K562 (cell line): Measurements from ENCODE around the gene CEP70. TPM values are rescaled to one million over a fixed set of nuclear protein-coding genes. Genes with fewer than 3 reads are reported as not detected.

ENCODE experiments used
- ATAC-seq: fragments of 200-7000 bp; cut with Tn5 transposase; 3 replicates; pipeline ENCODE4 v1.9.1; 2020; ENCODE audit warnings: moderate library complexity
- BruUV-seq: library from RNA; stranded (reverse); fragments of 400-500 nt; replicated peaks from 2 replicates; lab custom pipeline; 2021; lab: Mats Ljungman, UMichigan
- CTCF ChIA-PET: fragments of 300-600 bp; formaldehyde crosslinking; extraction: SDS; loops from one replicate; lab custom pipeline; 2021; ENCODE audit warnings: low intra/inter-chr PET ratio; lab: Yijun Ruan, JAX
- POLR2A ChIA-PET: fragments of 300-600, 350-650 bp; sonication (Branson Sonifier 250); formaldehyde crosslinking; extraction: SDS; loops from one replicate; lab custom pipeline; 2021; ENCODE audit warnings: antibody characterized with exemption, inconsistent platforms; lab: Yijun Ruan, JAX
- DNase-seq, 4 experiments: peaks; one replicate each; pipeline versions ENCODE4 v3.0.0 to v3.0.0-alpha.2; 2011 to 2018; ENCODE audit warnings: low spot score in 3 of 4, mixed read lengths in 3 of 4; ENCODE audit errors: extremely low read depth in 1 of 4
- FAIRE-seq: peaks from 2 replicates; lab custom pipeline; 2011; peaks lifted over from hg19 to GRCh38; lab: Jason Lieb, UNC
- H2AFZ ChIP-seq: 2 replicates; pipeline ENCODE4 v1.6.0; 2011; ENCODE audit warnings: low read depth, low read length, control low read depth, inconsistent platforms
- H3K27ac ChIP-seq: fragments of 200-600 bp; 3 replicates; pipeline ENCODE4 v1.8.0; 2011; ENCODE audit warnings: low read depth, mild to moderate bottlenecking, control low read depth, inconsistent platforms, low read length, moderate library complexity, mixed read lengths; ENCODE audit errors: extremely low read depth
- H3K27me3 ChIP-seq, 2 experiments: fragments of 300-600 bp in 1 of 2; 2 replicates in 1 of 2; 3 replicates in 1 of 2; pipeline versions ENCODE4 v1.6.0 to v1.8.0; 2011; ENCODE audit warnings: inconsistent platforms in 2 of 2, low read length in 2 of 2, mild to moderate bottlenecking in 1 of 2, mixed read lengths in 1 of 2, moderate library complexity in 1 of 2; ENCODE audit not compliant: control insufficient read depth in 2 of 2, insufficient read depth in 2 of 2
- H3K36me3 ChIP-seq: fragments of 300-600 bp; 3 replicates; pipeline ENCODE4 v1.8.0; 2011; ENCODE audit warnings: mild to moderate bottlenecking, low read length, inconsistent platforms; ENCODE audit not compliant: control insufficient read depth, insufficient read depth
- H3K4me1 ChIP-seq, 2 experiments: fragments of 200-600 bp in 1 of 2; replicated peaks in 1 of 2; 2 replicates in 1 of 2; 3 replicates in 1 of 2; pipeline versions ENCODE4 v1.5.1 to v1.8.0; 2011; ENCODE audit warnings: inconsistent platforms in 2 of 2, low read length in 2 of 2, mild to moderate bottlenecking in 1 of 2, mixed read lengths in 1 of 2, moderate library complexity in 1 of 2; ENCODE audit not compliant: control insufficient read depth in 2 of 2, insufficient read depth in 2 of 2
- H3K4me2 ChIP-seq: 2 replicates; pipeline ENCODE4 v1.6.1; 2011; ENCODE audit warnings: low read length, control low read depth, inconsistent platforms, mixed read lengths; ENCODE audit not compliant: insufficient read depth
- H3K4me3 ChIP-seq: fragments of 200-600 bp; sonication (generic), shearing (Covaris generic); 2 replicates; pipeline ENCODE4 v1.5.1; 2016; ENCODE audit warnings: control low read depth, inconsistent platforms
- H3K79me2 ChIP-seq: fragments of 200-600 bp; 3 replicates; pipeline ENCODE4 v1.8.0; 2011; ENCODE audit warnings: low read length, inconsistent platforms; ENCODE audit not compliant: control insufficient read depth, insufficient read depth
- H3K9ac ChIP-seq, 2 experiments: 2 replicates each; pipeline versions ENCODE4 v1.6.0 to v1.6.1; 2011; ENCODE audit warnings: low read depth in 2 of 2, low read length in 2 of 2, control low read depth in 1 of 2, inconsistent platforms in 1 of 2, mild to moderate bottlenecking in 1 of 2, mixed read lengths in 1 of 2; ENCODE audit not compliant: insufficient read depth in 1 of 2
- H3K9me1 ChIP-seq: one replicate; pipeline ENCODE4 v1.6.0; 2011; ENCODE audit warnings: inconsistent platforms, mild to moderate bottlenecking, low read length, moderate library complexity; ENCODE audit not compliant: control insufficient read depth, insufficient read depth
- H3K9me3 ChIP-seq: replicated peaks from 2 replicates; pipeline ENCODE4 v1.5.1; 2011; ENCODE audit warnings: low read depth, low read length, inconsistent platforms; ENCODE audit not compliant: control insufficient read depth, insufficient read depth
- H4K20me1 ChIP-seq: replicated peaks from 2 replicates; pipeline ENCODE4 v1.6.1; 2011; ENCODE audit warnings: low read length, inconsistent platforms, mixed read lengths; ENCODE audit not compliant: control insufficient read depth, insufficient read depth
- CHAMP1 ChIP-seq: fragments of 450-650 bp; IDR thresholded peaks from 2 replicates; pipeline ENCODE4 v1.6.1; 2016; ENCODE audit warnings: mild to moderate bottlenecking
- ELF1 ChIP-seq: fragments of 200-800 bp; sonication (Bioruptor generic); IDR thresholded peaks from 2 replicates; pipeline ENCODE4 v1.6.1; 2016; ENCODE audit warnings: missing genetic modification characterization, missing compliant biosample characterization
- SPI1 ChIP-seq: IDR thresholded peaks from 2 replicates; pipeline ENCODE4 v1.6.1; 2011; ENCODE audit warnings: low read depth, low read length, control low read depth, borderline replicate concordance
- WGBS: fragments of 100-300 bp; shearing (Covaris generic); methylation state at CpG from one replicate; pipeline ENCODE4 v1.1.6; 2016; ENCODE audit warnings: low coverage, mixed read lengths; ENCODE audit not compliant: insufficient coverage; ENCODE audit errors: missing lambda C conversion rate; 5-methylcytosine and 5-hydroxymethylcytosine counted together
- in situ Hi-C: fragments of 300-500 bp; cut with MboI; formaldehyde crosslinking; loops from 4 replicates; pipeline ENCODE4 v1.15.0; 2018; ENCODE audit warnings: inconsistent platforms, mixed read lengths
- intact Hi-C: fragments of 100-400 bp; cut with micrococcal nuclease; formaldehyde crosslinking; loops from 2 replicates; pipeline ENCODE4 v1.14.2; 2022
- polyA plus RNA-seq, 8 experiments: library from polyadenylated mRNA; depleted of rRNA in 4 of 8; stranded (reverse) in 5 of 8; unstranded in 3 of 8; fragments of >200 nt; fragmentation: Nextera tagmentation in 2 of 8; fragmentation: Illumina TruSeq in 1 of 8; extraction: Ambion mirVana in 2 of 8; extraction: Trizol in 1 of 8; gene quantifications; 2 replicates each; pipeline versions ENCODE4 v1.2.1 to v1.2.3, GENCODE V29; 2011 to 2014; ENCODE audit warnings: inconsistent platforms in 1 of 8, missing spikeins in 1 of 8
- total RNA-seq, 7 experiments: library from RNA; depleted of rRNA in 6 of 7; stranded (reverse); fragments of >200 nt in 6 of 7; fragmentation: Illumina TruSeq in 2 of 7; extraction: Trizol in 2 of 7; gene quantifications; 2 replicates each; pipeline versions ENCODE4 v1.2.1 to v1.2.3, GENCODE V29; 2011 to 2021; ENCODE audit warnings: low replicate concordance in 1 of 7

Gene CEP70
- total and polyA plus RNA-seq, 9 of the 15 experiments (the other 6 are each of a cell fraction or from before 2014, with no cell fraction given): 16.1 to 31.5 (median 23.4) TPM

- CTCF ChIA-PET: no interaction called here
- no TSS peak for BruUV-seq
- intact Hi-C loops (no loop called here), in situ Hi-C loops (no loop called here)
- Histone ChIP-seq H2AFZ (peak overlapping the region; percentile 12; the same call in 1 of the 2 replicates), H3K4me2 (no peak overlapping the region), H3K9me1 (no peaks in the 10 kb centered on the region), H3K4me3 (no peak overlapping the region), H3K4me1 (no peaks in the 10 kb centered on the region; a peak in 1 of 5 replicates), H3K79me2 (peaks cover 3% of the 10 kb centered on the region; the same call in 1 of the 3 replicates), H3K27me3 (no peaks in the 10 kb centered on the region), H3K9me3 (no peaks in the 10 kb centered on the region), H4K20me1 (no peaks in the 10 kb centered on the region), H3K36me3 (no peaks in the 10 kb centered on the region), H3K27ac (no peak overlapping the region), H3K9ac (no peak overlapping the region)
- FAIRE-seq: no peak
- no peak for DNase-seq
- TF ChIP-seq ELF1 (peak; percentile 31; the same call in 1 of the 2 replicates), SPI1 (peak; percentile 47; the same call in 1 of the 2 replicates), CHAMP1 (no peak)
- WGBS: 19% methylated on average over 4 of the region's 4 CpGs
- POLR2A ChIA-PET: interaction anchor here (1.0 to 1.3 kb wide), 2 partner anchors 9 to 10 kb away, joined by 3 read pairs; no protein-coding TSS in a partner anchor
- ATAC-seq: no peak
These were observed 15.9 kb downstream of the CEP70 start for GRCh38 chr3:138578141-138578540.
